Measurements from ENCODE around the gene AADACL4.

Gene AADACL4

GRCh38 chr1:12627296-12627695 is 16.6 kb upstream of the AADACL4 start:
- Histone ChIP-seq H4K20me1 (ENCODE audit: control insufficient read depth, insufficient read depth, low read depth, low read length) (no peaks in the 10 kb centered on the region), H3K9me2 (replicated peaks; ENCODE audit: control insufficient read depth, low read length) (no peaks in the 10 kb centered on the region), H3K4me3 (ENCODE audit: low read length) (no peak overlapping the region), H3K27me3 (ENCODE audit: control insufficient read depth, low read length) (no peaks in the 10 kb centered on the region; the same call in 1 of the 2 replicates), H3K27ac (ENCODE audit: low read depth, low read length) (no peak overlapping the region), H3K36me3 (ENCODE audit: control insufficient read depth, low read length) (no peaks in the 10 kb centered on the region), H3K4me2 (ENCODE audit: low read length) (no peak overlapping the region), H3K79me2 (ENCODE audit: control insufficient read depth, low read length) (no peaks in the 10 kb centered on the region), H3K4me1 (ENCODE audit: control insufficient read depth, low read length) (no peaks in the 10 kb centered on the region), H3K9me3 (ENCODE audit: control insufficient read depth, insufficient read depth, low read length) (no peaks in the 10 kb centered on the region), H3F3A (ENCODE audit: control insufficient read depth, insufficient read depth) (no peaks in the 10 kb centered on the region)
- TF ChIP-seq CTCF (IDR thresholded peaks at IDR 0.05; ENCODE audit: low read depth, low read length, poor library complexity, severe bottlenecking) (no peak), EZH2phosphoT487 (IDR thresholded peaks at IDR 0.05; ENCODE audit: borderline replicate concordance, low read length) (no peak)

- H3K4me2 ChIP-seq (ENCODE audit: low read length), result no peak overlapping the region
- no peaks in the 10 kb centered on the region for H3K36me3 ChIP-seq (ENCODE audit: control insufficient read depth, low read length)
- H3K9me3 ChIP-seq (ENCODE audit: control insufficient read depth, insufficient read depth, low read length), result no peaks in the 10 kb centered on the region
- H3K4me1 ChIP-seq (ENCODE audit: control insufficient read depth, low read length), result no peaks in the 10 kb centered on the region
- H3F3A ChIP-seq (ENCODE audit: control insufficient read depth, insufficient read depth), result no peaks in the 10 kb centered on the region
- no peaks in the 10 kb centered on the region for H4K20me1 ChIP-seq (ENCODE audit: control insufficient read depth, insufficient read depth, low read depth, low read length)
- H3K9me2 ChIP-seq (replicated peaks; ENCODE audit: control insufficient read depth, low read length), result no peaks in the 10 kb centered on the region
- no peaks in the 10 kb centered on the region for H3K79me2 ChIP-seq (ENCODE audit: control insufficient read depth, low read length)
- no peaks in the 10 kb centered on the region for H3K27me3 ChIP-seq (ENCODE audit: control insufficient read depth, low read length)
- no peak overlapping the region for H3K4me3 ChIP-seq (ENCODE audit: low read length)
- TF ChIP-seq EZH2phosphoT487 (IDR thresholded peaks at IDR 0.05; ENCODE audit: borderline replicate concordance, low read length) (no peak), CTCF (IDR thresholded peaks at IDR 0.05; ENCODE audit: low read depth, low read length, poor library complexity, severe bottlenecking) (no peak)
- H3K27ac ChIP-seq (ENCODE audit: low read depth, low read length), result no peak overlapping the region
Measured at GRCh38 chr1:12629511-12629956, 14.4 kb upstream of the AADACL4 start.

GRCh38 chr1:12629985-12630760 is 13.7 kb upstream of the AADACL4 start:
- H3K9me3 ChIP-seq (ENCODE audit: control insufficient read depth, insufficient read depth, low read length), result no peaks in the 10 kb centered on the region
- no peaks in the 10 kb centered on the region for H4K20me1 ChIP-seq (ENCODE audit: control insufficient read depth, insufficient read depth, low read depth, low read length)
- no peak overlapping the region for H3K4me3 ChIP-seq (ENCODE audit: low read length)
- no peaks in the 10 kb centered on the region for H3K27me3 ChIP-seq (ENCODE audit: control insufficient read depth, low read length)
- H3F3A ChIP-seq (ENCODE audit: control insufficient read depth, insufficient read depth), result no peaks in the 10 kb centered on the region
- no peaks in the 10 kb centered on the region for H3K79me2 ChIP-seq (ENCODE audit: control insufficient read depth, low read length)
- no peaks in the 10 kb centered on the region for H3K9me2 ChIP-seq (replicated peaks; ENCODE audit: control insufficient read depth, low read length)
- no peak overlapping the region for H3K27ac ChIP-seq (ENCODE audit: low read depth, low read length)
- H3K4me1 ChIP-seq (ENCODE audit: control insufficient read depth, low read length), result no peaks in the 10 kb centered on the region
- no peaks in the 10 kb centered on the region for H3K36me3 ChIP-seq (ENCODE audit: control insufficient read depth, low read length)
- H3K4me2 ChIP-seq (ENCODE audit: low read length), result no peak overlapping the region
- TF ChIP-seq EZH2phosphoT487 (IDR thresholded peaks at IDR 0.05; ENCODE audit: borderline replicate concordance, low read length), result no peak
- TF ChIP-seq CTCF (IDR thresholded peaks at IDR 0.05; ENCODE audit: low read depth, low read length, poor library complexity, severe bottlenecking), result no peak
